CD4-positive, alpha-beta T cell treated with Interleukin-10 for 1 hour (primary cell): Measurements from ENCODE around the gene ADCY10.

Source experiments
- DNase-seq: peaks from one replicate; pipeline ENCODE4 v3.0.0-alpha.2; 2020

ADCY10 gene

GRCh38 chr1:167803358-167804207 is 110.4 kb downstream of the ADCY10 start:
- peak; percentile 85 for DNase-seq

DNA sequence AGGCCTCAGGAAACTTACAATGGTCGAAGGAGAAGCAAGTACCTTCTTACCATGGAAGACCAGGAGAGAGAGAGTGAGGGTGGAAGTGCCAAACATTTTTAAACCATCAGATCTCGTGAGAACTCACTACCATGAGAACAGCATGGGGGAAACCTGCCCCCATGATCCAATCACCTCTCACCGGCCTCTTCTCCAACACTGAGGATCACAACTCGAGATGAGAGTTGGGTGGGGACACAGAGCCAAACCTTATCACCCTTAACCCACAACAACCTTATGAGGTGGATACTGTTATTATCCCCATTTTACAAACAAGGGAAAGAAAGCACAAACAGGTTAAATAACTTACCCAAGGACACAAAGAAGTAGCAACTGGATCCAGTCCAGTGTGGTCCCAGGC is 111.7 kb downstream of the ADCY10 start:
- DNase-seq, result no peak

- no peak for DNase-seq
Observed at GRCh38 chr1:167800251-167800650, 113.7 kb downstream of the ADCY10 start.

DNA sequence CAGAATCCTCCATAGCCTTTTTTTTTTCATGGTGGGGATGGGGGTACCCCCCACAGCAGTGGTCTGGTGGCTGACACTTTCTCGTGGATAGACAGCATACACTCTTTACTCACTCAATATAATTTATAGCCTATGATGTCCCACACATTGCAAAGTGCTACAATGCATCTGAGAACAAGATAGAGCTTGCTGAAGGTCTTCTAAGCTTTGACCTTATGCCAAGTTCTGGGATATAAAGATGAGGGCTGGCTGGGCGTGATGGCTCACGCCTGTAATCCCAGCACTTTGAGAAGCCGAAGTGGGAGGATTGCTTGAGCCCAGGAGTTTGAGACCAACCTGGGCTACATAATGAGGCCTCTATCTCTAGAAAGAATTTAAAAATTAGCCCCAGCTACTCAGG is 114.2 kb downstream of the ADCY10 start:
- no peak for DNase-seq

GRCh38 chr1:167798952-167799351 is 115.0 kb downstream of the ADCY10 start:
- no peak for DNase-seq

DNA sequence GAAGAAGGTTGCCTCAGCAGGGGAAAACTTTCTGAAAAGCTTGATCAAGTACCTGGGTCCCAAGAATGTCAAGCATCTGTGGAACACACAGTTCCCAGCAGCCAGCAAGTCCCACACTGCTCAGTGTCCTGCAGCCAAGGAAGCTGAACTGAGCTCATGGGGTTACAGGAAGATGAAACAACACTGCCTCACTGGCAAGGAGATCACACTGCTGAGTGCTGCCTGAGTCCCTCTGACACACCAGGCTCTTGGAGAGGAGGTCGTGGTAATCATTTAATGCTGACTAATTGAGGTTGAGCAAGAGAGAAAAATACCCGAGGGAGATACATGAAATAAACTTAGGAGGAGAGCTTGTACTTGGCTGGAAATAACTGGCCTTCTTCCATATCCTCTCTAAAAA is 116.9 kb downstream of the ADCY10 start:
- no peak for DNase-seq

DNA sequence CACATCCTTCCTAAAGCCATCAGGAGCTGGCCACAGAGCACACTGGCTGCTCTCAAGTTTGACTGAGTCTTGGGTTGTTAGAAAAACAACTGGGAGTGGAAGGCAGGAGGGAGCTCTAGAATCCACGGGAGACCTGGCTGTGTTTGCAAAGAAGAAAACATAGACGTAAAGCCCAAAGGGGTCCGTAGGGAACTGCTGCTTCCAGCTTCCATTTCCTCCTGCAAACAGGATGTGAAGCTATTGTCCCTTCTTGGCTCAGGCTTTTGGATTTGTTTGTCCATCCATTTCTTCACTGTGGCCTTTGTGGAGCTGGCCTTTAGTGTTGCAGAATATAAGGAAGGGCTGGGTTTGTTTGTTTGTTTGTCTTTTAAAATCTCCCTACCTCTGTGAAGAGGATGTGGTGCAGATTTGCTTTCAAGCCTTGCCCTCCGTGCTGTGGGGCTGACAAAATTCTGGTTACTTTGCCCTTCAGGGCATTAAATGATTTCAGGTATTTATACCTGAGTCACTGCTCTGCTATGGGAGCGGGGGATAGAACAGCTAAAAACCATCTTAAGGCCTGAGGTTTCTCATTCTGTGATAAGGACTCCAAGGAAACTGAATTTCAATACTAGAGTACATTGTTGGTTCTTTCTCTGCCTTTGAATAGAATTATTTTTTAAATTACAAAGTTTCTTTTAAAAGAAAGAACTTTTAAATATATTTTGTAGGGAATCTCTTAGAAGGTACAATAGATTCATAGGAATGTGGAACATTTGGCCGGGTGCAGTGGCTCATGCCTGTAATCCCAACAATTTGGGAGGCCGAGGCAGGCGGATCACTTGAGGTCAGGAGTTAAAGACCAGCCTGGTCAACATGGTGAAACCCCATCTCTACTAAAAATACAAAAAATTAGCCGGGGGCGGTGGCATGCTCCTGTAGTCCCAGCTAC is 117.9 kb downstream of the ADCY10 start:
- no peak for DNase-seq

DNA sequence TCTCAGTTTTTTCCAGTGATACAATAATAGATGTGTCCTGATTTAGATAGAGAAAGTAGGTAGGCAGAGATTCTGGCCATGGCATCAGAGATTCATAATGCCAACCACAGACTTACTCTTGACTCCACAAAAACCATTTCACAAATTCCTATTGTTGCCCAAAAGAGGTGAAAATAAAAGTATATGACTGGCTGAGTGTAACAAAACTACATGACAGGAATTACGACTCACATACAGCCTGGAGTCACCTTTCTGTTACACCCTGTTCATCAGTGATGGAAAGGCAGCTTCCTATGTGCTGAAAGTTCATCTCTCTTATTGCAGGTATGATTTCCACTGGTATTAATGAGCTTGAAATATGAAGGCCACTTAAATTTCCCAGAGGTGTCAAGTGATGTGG is 119.9 kb downstream of the ADCY10 start:
- no peak for DNase-seq

- DNase-seq, result no peak
Observed at GRCh38 chr1:167792188-167792565, 121.8 kb downstream of the ADCY10 start.

DNA sequence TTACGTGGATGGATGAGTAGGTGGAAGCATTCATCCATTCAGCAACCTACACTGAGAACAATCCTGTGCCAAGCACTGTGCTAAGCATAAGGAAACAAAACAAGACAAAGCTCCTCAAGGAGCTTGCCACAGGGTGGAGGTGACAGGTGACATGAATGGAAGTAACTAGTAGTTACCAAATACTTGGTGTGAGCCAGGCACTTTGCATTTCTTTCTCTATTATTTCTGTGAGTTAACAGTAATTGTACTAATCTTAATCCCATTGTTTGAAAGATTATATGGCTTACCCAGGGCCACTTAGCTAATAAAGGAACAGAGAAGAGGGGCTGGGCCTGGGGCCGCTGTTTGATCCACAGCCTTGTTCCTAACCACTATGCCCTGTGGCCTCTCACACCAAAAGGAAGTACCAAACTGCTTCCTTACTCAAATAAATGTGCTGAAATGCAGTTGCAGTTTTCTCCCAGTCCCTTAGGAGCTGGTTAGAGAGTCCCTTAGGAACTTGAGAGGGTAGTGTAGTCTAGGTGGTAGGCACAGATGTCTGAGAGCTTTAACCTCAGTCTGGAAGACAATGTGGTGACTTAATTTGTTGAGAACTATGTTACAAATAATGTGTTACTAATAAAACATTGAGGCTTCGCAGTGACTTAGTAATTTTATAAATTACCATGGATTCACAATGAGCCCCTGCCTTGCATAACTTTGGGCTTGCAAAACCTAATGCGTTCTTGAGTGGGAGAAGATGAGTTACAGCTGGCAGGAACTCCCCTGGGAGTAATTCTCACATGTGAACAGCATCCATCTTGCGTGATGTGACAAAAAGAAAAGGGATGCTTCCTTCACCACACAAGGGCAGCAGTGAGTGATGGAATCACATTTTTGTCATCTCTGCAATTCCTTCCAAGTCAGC is 122.4 kb downstream of the ADCY10 start:
- no peak for DNase-seq

DNA sequence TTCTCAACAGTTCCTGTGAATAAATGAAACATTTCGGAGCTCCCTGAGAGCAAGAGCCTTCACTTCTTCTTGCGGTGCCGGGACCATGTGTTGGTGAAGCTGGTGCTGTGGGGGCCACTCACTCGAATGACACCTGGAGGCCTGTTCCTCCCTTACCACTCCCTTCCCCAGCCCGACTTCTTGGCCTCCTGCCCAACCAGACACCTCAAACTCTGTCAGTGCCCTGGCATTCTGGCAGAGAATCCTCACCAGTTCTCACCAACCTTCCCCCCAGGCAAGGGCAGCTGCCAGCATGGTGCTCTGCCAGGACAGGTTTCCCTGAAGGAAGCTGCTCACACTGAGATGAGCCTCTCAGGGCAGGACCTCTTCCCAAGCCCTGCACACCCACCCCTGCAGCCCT is 123.8 kb downstream of the ADCY10 start:
- DNase-seq, result no peak

DNA sequence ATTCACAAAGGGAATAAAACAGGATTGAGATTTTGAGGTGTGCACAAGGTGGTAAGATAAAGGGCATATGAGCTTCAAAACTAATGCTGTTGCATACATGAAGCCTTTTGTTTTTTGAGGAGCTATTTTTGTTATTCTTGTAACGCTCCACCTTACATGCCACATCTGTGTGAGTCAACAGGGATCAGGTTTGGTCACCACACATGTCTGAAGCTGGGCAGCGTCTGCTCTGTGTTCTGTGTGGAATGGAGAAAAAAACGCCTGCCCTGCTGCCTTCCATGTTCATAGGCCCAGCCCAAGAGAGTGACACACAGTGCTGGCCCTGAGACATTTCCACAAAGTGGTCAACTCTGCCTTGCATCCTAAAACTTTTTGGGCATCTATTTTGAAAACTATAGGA is 124.4 kb downstream of the ADCY10 start:
- no peak for DNase-seq

GRCh38 chr1:167786502-167786901 is 127.4 kb downstream of the ADCY10 start:
- DNase-seq, result no peak

GRCh38 chr1:167784876-167785550 is 128.9 kb downstream of the ADCY10 start:
- no peak for DNase-seq

GRCh38 chr1:167782946-167783345 is 131.0 kb downstream of the ADCY10 start:
- no peak for DNase-seq

- no peak for DNase-seq
Observed at GRCh38 chr1:167781558-167781957, 132.4 kb downstream of the ADCY10 start.

- DNase-seq, result no peak
Observed at GRCh38 chr1:167777269-167777650, 136.7 kb downstream of the ADCY10 start.

- DNase-seq, result no peak
Observed at GRCh38 chr1:167776616-167777268, 137.2 kb downstream of the ADCY10 start.

DNA sequence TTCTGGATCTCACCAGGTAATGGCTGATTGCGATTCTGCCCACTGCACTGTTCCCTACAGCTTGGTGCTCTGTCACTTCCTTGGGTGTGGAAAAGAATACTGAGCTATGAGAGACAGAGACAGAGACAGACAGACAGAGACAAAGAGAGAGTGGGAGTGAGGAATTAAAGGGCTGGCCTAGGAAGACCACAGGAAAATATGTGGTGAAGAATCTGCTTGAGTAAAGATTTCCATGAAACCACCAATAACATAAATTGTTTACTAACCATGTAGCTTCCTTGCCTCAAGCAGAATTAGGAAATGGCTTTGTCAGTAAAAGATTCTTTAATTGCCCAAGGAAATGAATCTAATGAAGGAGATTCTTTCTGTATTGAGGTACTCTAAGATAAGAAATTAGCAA is 137.8 kb downstream of the ADCY10 start:
- no peak for DNase-seq

DNA sequence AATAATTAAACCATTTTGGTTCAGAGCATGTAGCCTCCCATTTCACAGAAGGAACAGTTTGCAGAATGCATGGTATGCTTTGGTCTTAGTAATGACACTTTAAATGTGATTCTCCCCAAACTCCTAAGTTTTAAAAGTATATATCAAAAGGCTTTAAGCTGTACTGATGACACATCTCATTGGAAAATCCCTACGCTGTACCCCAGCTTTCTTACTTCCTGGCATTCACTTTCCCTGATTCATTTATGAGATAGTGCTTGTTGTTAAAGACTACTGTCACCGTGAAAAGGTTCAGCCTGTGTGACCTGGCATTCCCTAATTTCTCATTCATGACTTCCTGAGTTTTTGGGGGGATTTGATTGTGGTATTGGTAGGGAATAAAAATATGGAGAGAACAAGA is 138.8 kb downstream of the ADCY10 start:
- DNase-seq, result no peak

DNA sequence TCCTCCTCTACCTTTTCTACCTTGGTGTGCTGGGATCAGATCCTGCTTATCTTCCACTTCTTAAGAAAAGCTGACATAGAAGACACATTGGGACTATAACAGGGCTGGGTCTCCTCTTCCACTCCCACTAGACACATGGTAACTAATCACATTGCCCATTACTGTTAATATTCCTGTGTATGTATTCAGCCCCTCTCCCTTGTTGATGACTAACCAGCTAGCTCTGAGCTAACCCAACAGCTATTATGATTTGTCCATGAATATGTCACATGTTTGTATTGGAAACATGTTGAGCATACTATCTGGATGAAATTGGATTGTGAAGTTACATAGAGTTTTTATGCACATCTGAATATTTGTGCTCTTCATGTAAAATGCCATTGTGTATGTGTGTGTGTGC is 139.2 kb downstream of the ADCY10 start:
- no peak for DNase-seq

GRCh38 chr1:167773516-167773915 is 140.4 kb downstream of the ADCY10 start:
- no peak for DNase-seq
